Fibroblast of upper back skin (primary cell): ENCODE results near the gene PITX1.
A peak's percentile ranks its signal among the peaks of the same experiment; 100 is the strongest.
"Not testable (repeated sequence)": the region's sequence is repeated elsewhere in the genome, so short reads cannot be mapped to it uniquely, and the experiment has no call there.

ENCODE experiments used
- DNase-seq: peaks from one replicate; pipeline ENCODE4 v3.0.0-alpha.2; 2013

Gene PITX1

DNA sequence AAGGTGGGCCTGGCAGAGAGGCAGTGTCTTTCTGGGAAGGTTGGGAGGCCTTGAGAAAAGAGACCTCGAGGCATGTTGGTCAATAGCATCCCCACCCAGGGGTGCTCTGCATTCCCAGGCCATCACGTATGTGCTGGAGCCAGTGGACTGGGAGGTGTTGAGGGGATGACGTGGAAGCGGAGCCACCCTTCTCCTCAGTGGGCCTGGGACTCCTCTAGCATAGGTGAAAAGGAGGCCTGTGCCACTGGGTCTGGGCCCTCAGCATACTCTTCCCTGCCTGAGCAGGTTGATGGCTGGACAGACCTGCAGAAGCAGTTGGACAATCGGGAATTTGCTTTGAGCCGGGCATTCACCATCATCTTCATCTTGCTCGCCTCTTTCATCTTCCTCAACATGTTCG lies 25.5 kb downstream of the PITX1 start:
- DNase-seq = no peak

GRCh38 chr5:135007749-135008363 lies 26.2 kb downstream of the PITX1 start:
- no peak for DNase-seq

DNA sequence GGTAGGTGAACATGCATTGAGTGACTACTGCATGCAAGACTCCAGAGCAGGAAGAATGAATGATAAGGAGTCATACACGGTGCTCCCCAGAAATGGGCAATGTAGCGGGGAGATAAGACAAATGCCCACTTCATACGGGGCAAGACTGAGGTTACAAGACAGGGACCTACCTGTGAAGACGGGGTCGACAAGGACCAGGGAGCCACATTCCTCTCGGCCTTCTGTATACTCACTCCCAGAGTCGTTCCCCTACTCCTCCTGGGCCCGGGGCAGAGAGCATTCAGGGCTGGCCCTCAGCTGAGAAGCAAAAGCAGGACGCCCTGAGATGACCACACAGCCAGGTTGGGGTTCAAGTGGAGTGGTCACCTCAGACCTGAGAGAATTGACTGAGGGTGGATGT lies 26.7 kb downstream of the PITX1 start:
- no peak for DNase-seq

GRCh38 chr5:135005076-135005475 lies 29.0 kb downstream of the PITX1 start:
- DNase-seq = no peak

DNA sequence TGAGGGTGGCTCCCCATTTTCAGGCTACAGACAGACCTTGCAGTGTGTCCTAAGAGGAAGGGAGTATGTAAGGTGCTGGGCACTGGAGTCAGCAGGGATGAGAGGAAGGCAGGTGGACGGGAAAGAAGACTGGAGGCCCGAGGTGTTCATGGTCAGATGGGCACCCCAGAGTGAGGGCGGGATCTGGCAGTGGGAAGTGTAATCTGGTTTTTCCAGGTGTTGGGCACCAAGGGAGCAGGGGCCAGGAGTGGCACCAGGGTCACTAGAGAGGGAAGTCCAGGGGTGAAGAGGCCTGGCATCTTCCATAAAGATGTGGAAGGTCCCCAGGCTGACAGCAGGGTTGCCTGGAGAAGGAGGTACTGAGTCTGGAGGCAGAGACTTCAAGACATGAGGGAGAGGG lies 29.7 kb downstream of the PITX1 start:
- no peak for DNase-seq

DNA sequence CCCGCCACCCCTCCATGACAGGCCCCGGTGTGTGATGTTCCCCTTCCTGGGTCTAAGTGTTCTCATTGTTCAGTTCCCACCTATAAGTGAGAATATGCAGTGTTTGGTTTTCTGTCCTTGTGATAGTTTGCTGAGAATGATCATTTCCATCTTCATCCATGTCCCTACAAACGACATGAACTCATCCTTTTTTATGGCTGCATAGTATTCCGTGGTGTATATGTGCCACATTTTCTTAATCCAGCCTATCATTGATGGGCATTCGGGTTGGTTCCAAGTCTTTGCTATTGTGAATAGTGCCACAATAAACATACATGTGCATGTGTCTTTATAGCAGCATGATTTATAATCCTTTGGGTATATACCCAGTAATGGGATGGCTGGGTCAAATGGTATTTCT lies 36.0 kb downstream of the PITX1 start:
- DNase-seq = not testable (repeated sequence)

- no peak for DNase-seq
Measured at GRCh38 chr5:134997015-134997414, 37.0 kb downstream of the PITX1 start.

DNA sequence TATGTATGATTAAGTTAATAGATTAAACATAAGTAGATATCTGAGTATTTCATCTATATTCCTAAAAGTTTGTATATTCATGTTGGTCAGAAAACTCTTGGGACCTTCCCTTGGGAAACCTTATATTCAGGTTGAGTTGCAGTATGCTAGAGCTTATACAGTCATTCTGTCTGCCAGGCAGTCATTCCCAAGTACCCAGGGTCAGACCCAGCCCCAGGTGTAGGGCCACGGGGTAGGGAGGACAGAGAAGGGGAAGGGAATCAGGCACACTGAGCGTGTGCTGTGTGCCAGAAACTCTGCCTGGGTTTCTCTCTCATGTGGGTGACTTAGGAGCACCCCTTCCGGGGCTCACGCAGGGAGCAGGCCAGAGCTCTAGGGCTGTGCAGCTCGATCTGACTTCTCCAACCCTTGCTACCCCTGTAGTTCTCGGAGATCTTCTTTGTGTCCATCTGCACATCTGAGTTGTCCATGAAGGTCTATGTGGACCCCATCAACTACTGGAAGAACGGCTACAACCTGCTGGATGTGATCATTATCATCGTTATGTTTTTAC lies 38.1 kb downstream of the PITX1 start:
- DNase-seq = no peak

DNA sequence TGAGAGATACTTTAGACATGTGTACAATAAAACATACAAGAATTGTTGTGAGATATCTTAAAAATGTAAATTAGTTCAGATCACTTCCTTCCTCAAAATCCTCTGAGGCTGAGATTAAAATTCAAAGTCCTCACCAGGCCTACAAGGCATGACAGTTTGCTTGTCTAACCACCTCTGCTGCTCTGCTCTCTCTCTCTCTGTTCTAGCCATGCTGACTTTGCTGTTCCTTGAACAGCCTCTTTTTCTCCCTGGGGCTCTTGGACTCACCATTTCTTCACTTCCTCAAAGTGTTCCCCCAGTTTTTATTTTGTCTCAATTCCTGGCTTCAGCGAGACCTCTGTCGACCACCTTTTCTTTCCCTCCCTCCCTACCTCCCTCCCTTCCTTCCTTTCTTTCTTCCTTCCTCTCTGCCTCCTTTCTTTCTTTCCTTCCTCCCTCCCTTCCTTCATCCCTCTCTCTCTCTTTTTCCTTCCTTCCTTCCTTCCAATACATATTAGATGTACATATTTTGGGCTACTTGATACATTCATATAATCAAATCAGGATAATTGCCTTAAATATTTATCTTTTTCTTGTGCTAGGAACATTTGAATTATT lies 39.4 kb downstream of the PITX1 start:
- no peak for DNase-seq

GRCh38 chr5:134993161-134993560 lies 40.9 kb downstream of the PITX1 start:
- DNase-seq = no peak

GRCh38 chr5:134992148-134992547 lies 41.9 kb downstream of the PITX1 start:
- DNase-seq = no peak

GRCh38 chr5:134990183-134990582 lies 43.8 kb downstream of the PITX1 start:
- DNase-seq = not testable (repeated sequence)

- peak; percentile 34 for DNase-seq
Measured at GRCh38 chr5:134989266-134989830, 44.7 kb downstream of the PITX1 start.

GRCh38 chr5:134982230-134982629 lies 51.8 kb downstream of the PITX1 start:
- DNase-seq = no peak

- no peak for DNase-seq
Measured at GRCh38 chr5:134979416-134979815, 54.6 kb downstream of the PITX1 start.
